HG02610 (cell line): ENCODE measurements around the gene GPR107.

ENCODE experiments used
- ATAC-seq: cut with Tn5 transposase; IDR thresholded peaks from one replicate; pipeline ENCODE4 v1.9.1; 2021; ENCODE audit warnings: mild to moderate bottlenecking, moderate library complexity; ENCODE audit not compliant: unreplicated experiment

GPR107 gene

GRCh38 chr9:130053109-130053503 lies 600 bp upstream of the GPR107 start:
- no peak for ATAC-seq

- no peak for ATAC-seq
Measured at GRCh38 chr9:130054325-130054786, 650 bp downstream of the GPR107 start.

GRCh38 chr9:130054820-130055219 lies 1.1 kb downstream of the GPR107 start:
- no peak for ATAC-seq

- ATAC-seq: no peak
Measured at GRCh38 chr9:130058154-130058553, 4.4 kb downstream of the GPR107 start.

GRCh38 chr9:130058887-130059286 lies 5.2 kb downstream of the GPR107 start:
- ATAC-seq: no peak

GRCh38 chr9:130060296-130060695 lies 6.6 kb downstream of the GPR107 start:
- no peak for ATAC-seq

- ATAC-seq: no peak
Measured at GRCh38 chr9:130062750-130063149, 9.0 kb downstream of the GPR107 start.

GRCh38 chr9:130064621-130065020 lies 10.9 kb downstream of the GPR107 start:
- no peak for ATAC-seq

- no peak for ATAC-seq
Measured at GRCh38 chr9:130069048-130069447, 15.3 kb downstream of the GPR107 start.

- no peak for ATAC-seq
Measured at GRCh38 chr9:130072515-130073235, 19.0 kb downstream of the GPR107 start.

- ATAC-seq: no peak
Measured at GRCh38 chr9:130073373-130073772, 19.7 kb downstream of the GPR107 start.

GRCh38 chr9:130078547-130078946 lies 24.8 kb downstream of the GPR107 start:
- ATAC-seq: no peak

GRCh38 chr9:130084337-130084736 lies 30.6 kb downstream of the GPR107 start:
- no peak for ATAC-seq

GRCh38 chr9:130088051-130088450 lies 34.3 kb downstream of the GPR107 start:
- no peak for ATAC-seq

GRCh38 chr9:130089141-130089540 lies 35.4 kb downstream of the GPR107 start:
- no peak for ATAC-seq

- no peak for ATAC-seq
Measured at GRCh38 chr9:130090915-130091314, 37.2 kb downstream of the GPR107 start.

GRCh38 chr9:130092910-130093309 lies 39.2 kb downstream of the GPR107 start:
- no peak for ATAC-seq

GRCh38 chr9:130095872-130096271 lies 42.2 kb downstream of the GPR107 start:
- no peak for ATAC-seq

GRCh38 chr9:130100681-130101080 lies 47.0 kb downstream of the GPR107 start:
- no peak for ATAC-seq

- no peak for ATAC-seq
Measured at GRCh38 chr9:130101915-130102314, 48.2 kb downstream of the GPR107 start.

- no peak for ATAC-seq
Measured at GRCh38 chr9:130104491-130105193, 50.9 kb downstream of the GPR107 start.

GRCh38 chr9:130106860-130107233 lies 53.1 kb downstream of the GPR107 start:
- ATAC-seq: no peak
